A673 (cell line): ENCODE measurements around the gene APOL1.

Experiments used
- EZH2 ChIP-seq: fragments of 200-600 bp; sonication (generic); IDR thresholded peaks from 2 replicates; pipeline ENCODE4 v1.6.1; 2017; ENCODE audit warnings: borderline replicate concordance, low read depth, mild to moderate bottlenecking, mixed read lengths, antibody characterized with exemption, low read length; ENCODE audit not compliant: poor library complexity, severe bottlenecking
- TF ChIP-seq, protein P1 (sequence below): fragments of 300-800, 200-600 bp; sonication (generic); conservative IDR thresholded peaks from 2 replicates; pipeline ENCODE4 v1.5.1; 2017; ENCODE audit warnings: low read depth, mild to moderate bottlenecking, antibody characterized with exemption, low read length, moderate library complexity, mixed read lengths

DNA sequence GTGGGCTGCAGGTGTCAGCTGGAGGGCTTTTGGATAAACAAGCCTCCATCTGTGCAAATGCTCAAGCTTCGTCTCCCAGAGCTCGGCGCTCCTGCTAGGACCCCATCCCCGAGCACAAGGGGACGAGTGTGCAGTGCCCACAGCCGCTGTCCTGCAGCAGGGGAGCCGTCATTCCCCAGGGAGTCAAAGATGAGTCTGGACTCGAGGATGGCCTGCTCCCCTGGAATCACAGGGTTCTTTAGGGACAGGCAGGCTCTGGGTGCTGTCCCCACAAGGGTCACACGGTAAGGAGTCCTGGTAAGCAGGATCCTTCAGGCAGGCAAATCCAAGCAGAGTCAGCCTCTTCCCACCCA, 50.2 kb downstream of the APOL1 start:
- TF ChIP-seq EZH2 = no peak
- TF ChIP-seq, protein P1, sequence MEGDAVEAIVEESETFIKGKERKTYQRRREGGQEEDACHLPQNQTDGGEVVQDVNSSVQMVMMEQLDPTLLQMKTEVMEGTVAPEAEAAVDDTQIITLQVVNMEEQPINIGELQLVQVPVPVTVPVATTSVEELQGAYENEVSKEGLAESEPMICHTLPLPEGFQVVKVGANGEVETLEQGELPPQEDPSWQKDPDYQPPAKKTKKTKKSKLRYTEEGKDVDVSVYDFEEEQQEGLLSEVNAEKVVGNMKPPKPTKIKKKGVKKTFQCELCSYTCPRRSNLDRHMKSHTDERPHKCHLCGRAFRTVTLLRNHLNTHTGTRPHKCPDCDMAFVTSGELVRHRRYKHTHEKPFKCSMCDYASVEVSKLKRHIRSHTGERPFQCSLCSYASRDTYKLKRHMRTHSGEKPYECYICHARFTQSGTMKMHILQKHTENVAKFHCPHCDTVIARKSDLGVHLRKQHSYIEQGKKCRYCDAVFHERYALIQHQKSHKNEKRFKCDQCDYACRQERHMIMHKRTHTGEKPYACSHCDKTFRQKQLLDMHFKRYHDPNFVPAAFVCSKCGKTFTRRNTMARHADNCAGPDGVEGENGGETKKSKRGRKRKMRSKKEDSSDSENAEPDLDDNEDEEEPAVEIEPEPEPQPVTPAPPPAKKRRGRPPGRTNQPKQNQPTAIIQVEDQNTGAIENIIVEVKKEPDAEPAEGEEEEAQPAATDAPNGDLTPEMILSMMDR = no peak
